Measurements from ENCODE around the gene ELAVL2.

The ELAVL2 gene

GRCh38 chr9:23721466-23721865 is 104.6 kb downstream of the ELAVL2 start:
- no peak for DNase-seq

GRCh38 chr9:23717505-23717904 is 108.5 kb downstream of the ELAVL2 start:
- no peak for DNase-seq

GRCh38 chr9:23707249-23707648 is 118.8 kb downstream of the ELAVL2 start:
- no peak for DNase-seq

GRCh38 chr9:23702311-23702922 is 123.6 kb downstream of the ELAVL2 start:
- DNase-seq, result no peak

GRCh38 chr9:23701291-23701690 is 124.7 kb downstream of the ELAVL2 start:
- no peak for DNase-seq

- DNase-seq, result no peak
Observed at GRCh38 chr9:23700359-23700758, 125.7 kb downstream of the ELAVL2 start.

GRCh38 chr9:23698161-23698560 is 127.9 kb downstream of the ELAVL2 start:
- DNase-seq, result no peak

GRCh38 chr9:23695572-23695971 is 130.5 kb downstream of the ELAVL2 start:
- no peak for DNase-seq

GRCh38 chr9:23693374-23693773 is 132.7 kb downstream of the ELAVL2 start:
- DNase-seq, result no peak

- DNase-seq, result no peak
Observed at GRCh38 chr9:23686896-23687295, 139.1 kb downstream of the ELAVL2 start.

- DNase-seq, result no peak
Observed at GRCh38 chr9:23686257-23686656, 139.8 kb downstream of the ELAVL2 start.

GRCh38 chr9:23683611-23684061 is 142.4 kb downstream of the ELAVL2 start:
- DNase-seq, result no peak

- no peak for DNase-seq
Observed at GRCh38 chr9:23682891-23683431, 143.1 kb downstream of the ELAVL2 start.

- DNase-seq, result no peak
Observed at GRCh38 chr9:23682352-23682751, 143.7 kb downstream of the ELAVL2 start.

- DNase-seq, result no peak
Observed at GRCh38 chr9:23677446-23677845, 148.6 kb downstream of the ELAVL2 start.

- no peak for DNase-seq
Observed at GRCh38 chr9:23674016-23674585, 151.9 kb downstream of the ELAVL2 start.

GRCh38 chr9:23672151-23672550 is 153.9 kb downstream of the ELAVL2 start:
- DNase-seq, result no peak

- DNase-seq, result no peak
Observed at GRCh38 chr9:23669776-23670175, 156.3 kb downstream of the ELAVL2 start.

GRCh38 chr9:23665635-23666034 is 160.4 kb downstream of the ELAVL2 start:
- DNase-seq, result no peak

- no peak for DNase-seq
Observed at GRCh38 chr9:23665051-23665450, 161.0 kb downstream of the ELAVL2 start.

- DNase-seq, result no peak
Observed at GRCh38 chr9:23663946-23664345, 162.1 kb downstream of the ELAVL2 start.

GRCh38 chr9:23663536-23663935 is 162.5 kb downstream of the ELAVL2 start:
- no peak for DNase-seq

- DNase-seq, result no peak
Observed at GRCh38 chr9:23663125-23663524, 162.9 kb downstream of the ELAVL2 start.

GRCh38 chr9:23662320-23662719 is 163.7 kb downstream of the ELAVL2 start:
- DNase-seq, result no peak
